ENCODE results near the gene PDLIM1.
"Not testable (repeated sequence)": the region's sequence is repeated elsewhere in the genome, so short reads cannot be mapped to it uniquely, and the experiment has no call there.

DNA sequence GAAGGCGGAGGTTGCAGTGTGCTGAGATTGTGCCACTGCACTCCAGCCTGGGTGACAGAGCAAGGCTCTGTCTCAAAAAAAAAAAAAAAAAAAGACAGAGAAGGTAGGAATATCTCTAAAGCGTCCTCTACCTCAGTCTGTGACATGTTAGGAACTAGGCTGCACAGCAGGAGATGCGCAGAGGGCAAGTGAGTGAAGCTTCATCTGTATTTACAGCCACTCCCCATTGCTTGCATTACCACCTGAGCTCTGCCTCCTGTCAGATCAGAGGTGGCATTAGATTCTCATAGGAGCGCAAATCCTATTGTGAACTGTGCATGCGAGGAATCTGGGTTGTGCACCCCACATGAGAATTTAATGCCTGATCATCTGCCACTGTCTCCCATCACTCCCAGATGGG, 87.9 kb downstream of the PDLIM1 start:
- TF ChIP-seq, protein P1, sequence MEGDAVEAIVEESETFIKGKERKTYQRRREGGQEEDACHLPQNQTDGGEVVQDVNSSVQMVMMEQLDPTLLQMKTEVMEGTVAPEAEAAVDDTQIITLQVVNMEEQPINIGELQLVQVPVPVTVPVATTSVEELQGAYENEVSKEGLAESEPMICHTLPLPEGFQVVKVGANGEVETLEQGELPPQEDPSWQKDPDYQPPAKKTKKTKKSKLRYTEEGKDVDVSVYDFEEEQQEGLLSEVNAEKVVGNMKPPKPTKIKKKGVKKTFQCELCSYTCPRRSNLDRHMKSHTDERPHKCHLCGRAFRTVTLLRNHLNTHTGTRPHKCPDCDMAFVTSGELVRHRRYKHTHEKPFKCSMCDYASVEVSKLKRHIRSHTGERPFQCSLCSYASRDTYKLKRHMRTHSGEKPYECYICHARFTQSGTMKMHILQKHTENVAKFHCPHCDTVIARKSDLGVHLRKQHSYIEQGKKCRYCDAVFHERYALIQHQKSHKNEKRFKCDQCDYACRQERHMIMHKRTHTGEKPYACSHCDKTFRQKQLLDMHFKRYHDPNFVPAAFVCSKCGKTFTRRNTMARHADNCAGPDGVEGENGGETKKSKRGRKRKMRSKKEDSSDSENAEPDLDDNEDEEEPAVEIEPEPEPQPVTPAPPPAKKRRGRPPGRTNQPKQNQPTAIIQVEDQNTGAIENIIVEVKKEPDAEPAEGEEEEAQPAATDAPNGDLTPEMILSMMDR (IDR thresholded peaks at IDR 0.05) = not testable (repeated sequence)
- not testable (repeated sequence) for TF ChIP-seq POLR2A, EP300, POLR2AphosphoS5 (IDR thresholded peaks at IDR 0.05)
